ENCODE data around the gene LCN12.

The LCN12 gene

DNA sequence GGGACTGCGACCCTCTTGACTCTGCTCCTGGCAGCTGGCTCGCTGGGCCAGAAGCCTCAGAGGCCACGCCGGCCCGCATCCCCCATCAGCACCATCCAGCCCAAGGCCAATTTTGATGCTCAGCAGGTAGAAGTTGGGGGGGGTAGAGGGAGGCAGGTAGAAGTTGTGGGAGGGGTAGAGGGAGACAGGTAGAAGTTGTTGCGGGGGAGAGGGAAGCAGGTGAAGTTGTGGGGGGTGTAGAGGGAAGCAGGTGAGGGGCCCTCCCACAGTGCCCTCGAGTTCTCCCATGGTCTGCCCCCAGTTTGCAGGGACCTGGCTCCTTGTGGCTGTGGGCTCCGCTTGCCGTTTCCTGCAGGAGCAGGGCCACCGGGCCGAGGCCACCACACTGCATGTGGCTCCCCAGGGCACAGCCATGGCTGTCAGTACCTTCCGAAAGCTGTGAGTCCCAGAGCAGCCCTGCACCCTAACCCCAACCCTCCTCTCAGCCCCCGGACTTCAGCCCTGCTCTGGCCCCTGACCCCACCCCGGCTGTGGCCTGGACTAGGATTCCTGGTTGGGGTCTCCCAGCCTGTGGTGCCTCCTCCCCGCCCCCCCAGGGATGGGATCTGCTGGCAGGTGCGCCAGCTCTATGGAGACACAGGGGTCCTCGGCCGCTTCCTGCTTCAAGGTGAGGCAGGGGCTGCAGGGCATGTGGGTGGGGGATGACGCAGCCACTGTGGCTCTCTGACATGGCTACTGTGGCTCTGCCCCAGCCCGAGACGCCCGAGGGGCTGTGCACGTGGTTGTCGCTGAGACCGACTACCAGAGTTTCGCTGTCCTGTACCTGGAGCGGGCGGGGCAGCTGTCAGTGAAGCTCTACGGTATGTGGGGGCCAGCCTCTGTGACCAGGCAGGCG lies 6.5 kb upstream of the LCN12 start:
- no peak for DNase-seq

- DNase-seq = no peak
These were observed 5.6 kb upstream of the LCN12 start for GRCh38 chr9:136946228-136947027.

DNA sequence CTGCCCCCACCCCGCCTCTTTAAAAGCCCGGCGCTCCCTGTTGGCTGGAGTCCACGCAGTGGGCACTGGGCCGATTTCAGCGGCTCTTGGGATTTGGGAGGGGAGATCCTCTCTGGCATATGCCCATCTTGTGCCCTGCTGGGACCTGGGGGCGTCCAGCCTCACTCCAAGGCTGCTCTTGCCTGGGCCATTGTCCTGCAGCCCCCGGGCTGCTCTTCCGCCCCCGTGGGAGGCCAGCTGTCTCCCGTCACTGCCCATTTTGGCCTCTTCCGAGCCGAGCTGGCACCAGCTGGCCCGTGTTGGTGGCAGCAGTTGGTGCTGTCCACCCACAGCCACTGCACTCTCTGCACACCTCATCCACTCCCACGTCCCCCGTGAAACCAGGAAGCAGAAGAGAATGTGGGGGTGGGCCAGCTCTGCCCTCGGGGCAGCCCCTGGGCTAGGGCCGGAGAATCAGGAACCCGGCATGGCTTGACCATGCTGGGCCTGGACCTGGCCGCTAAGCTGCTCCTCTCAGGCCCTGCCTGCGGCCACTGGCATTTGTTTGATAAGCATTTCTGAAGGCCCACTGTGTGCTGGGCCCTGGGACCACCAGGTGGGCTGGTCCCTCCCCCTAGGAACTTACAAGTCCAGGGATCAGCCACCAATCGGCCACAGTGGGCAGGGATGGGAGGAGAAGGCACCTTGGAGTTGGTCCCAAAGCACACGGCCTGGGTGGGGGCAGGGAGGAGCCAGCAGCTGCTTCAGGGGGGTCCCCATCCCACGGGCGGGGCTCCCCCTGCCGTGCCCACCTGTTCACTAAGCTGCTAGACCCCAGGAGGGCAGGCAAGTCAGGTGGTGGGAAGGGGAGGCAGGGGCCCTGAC lies 4.8 kb upstream of the LCN12 start:
- no peak for DNase-seq

DNA sequence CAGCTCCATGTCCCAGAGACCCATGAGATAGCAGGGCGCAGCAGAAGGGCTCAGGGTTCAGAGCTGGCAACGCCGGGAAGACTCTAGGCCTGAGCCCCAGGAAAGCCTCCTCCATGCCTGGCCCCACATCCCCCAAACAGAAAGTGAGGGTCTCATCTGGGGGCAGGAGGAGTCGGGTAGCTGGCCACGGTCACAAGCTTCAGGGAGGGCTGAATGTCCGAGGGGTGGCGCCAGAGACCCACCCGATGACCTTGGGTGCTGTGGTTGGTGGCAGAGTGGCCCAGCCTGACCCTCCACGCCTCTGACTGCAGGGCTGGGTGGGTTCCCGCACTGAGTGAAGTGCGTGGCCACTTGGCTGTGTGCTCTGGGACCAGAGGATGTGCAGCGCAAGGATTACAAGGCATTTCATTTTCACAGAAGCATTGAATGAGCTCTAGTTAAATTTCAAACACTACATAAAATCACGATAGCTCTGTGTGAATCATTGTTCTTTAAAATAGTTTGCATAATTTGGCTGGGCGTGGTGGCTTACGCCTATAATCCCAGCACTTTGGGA lies 4.0 kb upstream of the LCN12 start:
- peak; percentile 18 for DNase-seq

- no peak for DNase-seq
These were observed 2.7 kb upstream of the LCN12 start for GRCh38 chr9:136949239-136949816.

DNA sequence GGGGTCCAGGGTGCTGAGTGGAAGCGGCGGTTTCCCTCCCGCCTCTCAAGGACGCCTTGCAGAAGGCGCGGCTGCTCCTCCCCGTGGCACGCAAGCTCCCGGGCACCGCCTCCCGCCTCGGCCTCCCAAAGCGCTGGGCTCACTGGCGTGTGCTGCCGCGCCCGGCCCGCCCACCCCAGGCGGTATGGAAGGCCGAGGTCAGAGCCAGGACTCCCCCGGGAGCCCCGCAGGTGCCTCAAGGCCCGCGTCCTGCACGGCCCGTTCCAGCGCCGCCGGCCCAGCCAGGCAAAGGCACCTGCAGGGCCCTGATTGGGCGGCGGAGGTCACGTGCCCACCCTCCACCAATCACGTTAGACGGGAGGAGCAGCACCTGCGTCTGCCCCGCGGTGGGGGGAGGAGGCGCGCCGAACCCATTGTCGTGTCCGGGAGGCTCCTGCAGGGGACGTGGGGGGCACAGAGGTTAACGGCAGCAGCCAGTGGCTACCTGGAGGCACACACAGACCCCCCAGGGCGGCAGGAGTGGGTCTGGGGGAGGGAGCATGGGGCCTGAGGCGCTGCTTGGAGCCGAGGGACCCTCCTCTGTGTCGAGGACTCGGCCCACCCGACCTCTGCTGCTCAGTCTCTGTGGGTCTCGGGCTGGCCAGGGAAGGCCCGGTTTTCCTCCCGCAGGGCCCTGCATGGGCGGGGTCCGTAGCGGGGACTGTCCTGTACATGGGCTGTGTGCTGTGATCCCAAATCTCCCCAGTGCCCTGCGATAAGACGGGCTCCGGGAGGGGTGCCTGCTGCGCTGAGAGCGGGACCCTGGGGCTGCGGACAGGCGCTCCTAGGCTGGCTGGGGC lies 2.0 kb upstream of the LCN12 start:
- peak; percentile 97 for DNase-seq

DNA sequence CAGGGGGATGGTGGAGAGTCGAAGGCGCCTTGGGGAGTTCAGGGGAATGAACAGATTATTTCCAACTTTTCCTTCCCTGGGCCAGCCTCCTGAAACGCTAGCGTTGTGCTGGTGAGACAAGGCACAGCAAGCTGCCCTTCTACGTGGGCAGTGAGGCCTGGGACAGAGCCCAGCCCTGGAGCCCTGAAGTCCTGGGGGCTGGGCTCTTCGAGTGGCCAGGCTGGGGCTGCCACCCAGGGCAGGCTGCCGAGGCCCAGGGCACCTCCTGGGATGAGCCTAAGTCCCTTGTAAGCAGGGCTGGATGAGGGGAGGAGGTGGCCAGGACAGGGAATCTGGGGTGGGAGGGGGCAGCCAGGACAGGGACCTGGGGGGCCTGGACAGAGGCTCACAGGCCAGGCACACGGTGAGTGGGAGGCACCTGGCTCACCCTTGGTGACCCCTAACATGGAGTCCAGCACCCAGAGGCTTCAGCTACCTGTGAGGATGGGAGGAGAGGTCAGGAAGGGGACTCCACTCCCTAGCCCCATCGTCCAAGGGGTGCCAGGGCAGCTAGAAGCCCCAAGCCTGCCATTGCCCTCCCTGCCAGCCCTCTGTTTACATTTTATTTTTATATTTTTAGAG lies 1.3 kb upstream of the LCN12 start:
- DNase-seq = no peak

- DNase-seq = no peak
These were observed 313 bp downstream of the LCN12 start for GRCh38 chr9:136952321-136952850.

GRCh38 chr9:136952876-136953770 lies 1.1 kb downstream of the LCN12 start:
- no peak for DNase-seq

- no peak for DNase-seq
These were observed 1.7 kb downstream of the LCN12 start for GRCh38 chr9:136953771-136954269.

DNA sequence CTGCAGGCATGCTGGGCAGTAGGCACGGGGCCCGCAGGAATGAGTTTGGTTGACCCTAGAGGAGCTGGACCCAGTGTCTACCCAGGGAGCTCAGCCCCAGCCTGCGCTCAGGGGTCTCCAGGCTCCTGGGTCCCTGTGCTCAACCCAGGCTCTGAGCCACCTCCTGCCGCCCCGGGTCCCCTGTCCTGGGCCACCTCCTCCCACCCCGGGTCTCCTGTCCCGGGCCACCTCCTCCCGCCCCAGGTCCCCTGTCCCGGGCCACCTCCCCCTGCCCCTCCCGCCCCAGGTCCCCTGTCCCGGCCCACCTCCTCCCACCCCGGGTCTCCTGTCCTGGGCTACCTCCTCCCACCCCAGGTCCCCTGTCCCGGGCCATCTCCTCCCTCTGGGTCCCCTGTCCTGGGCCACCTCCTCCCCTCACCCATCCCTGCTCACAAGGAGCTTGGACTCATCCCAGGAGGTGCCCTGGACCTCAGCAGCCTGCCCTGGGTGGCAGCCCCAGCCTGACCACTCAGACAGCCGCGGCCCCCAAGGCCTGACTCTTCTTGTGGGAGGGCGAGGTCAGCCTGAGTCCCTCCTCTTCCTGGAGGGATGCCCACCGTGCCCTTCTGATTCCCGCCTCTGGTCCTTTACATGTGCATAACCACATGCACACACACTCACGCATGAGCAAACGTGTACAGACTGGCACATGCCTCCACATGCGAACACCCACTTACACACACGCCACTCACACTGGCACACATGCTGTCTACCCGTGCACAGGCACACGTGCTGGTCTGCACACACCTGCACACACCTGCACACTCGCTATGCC lies 2.4 kb downstream of the LCN12 start:
- DNase-seq = no peak

DNA sequence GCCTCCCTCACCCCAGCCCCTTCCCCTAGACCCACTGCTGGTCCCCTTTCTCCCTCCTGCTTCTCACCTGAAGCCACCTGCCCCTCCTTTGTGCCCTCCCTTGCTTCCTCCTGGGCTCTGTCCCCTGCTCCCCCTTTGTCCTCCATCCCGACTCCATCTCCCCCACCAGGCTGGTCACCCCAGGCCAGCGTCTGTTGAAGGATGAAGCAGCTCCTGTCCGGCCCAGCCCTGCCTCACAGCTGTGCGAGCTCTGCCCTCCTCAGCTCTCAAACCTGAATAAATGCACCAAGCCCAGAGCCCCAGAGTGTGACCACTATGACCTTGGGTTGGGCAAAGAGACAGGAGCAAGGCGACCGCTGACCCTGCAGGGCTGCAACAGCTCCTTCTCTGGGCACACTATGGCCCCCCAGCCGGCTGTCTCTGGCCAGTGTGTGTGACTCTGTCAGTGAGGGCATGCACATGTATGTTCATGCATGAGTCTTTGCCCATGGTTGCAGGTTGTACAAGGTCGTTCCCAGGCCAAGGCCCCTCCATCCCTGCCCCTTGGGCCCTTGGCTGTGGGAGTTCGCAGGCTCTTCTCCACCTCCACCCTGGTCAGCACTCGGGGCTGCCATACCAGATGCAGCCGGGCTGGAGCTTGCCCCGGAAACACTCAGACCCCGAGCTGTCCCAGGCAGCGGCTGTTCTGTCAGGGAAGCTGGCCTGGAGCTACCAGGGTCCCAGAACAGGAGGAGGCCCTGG lies 3.3 kb downstream of the LCN12 start:
- no peak for DNase-seq

DNA sequence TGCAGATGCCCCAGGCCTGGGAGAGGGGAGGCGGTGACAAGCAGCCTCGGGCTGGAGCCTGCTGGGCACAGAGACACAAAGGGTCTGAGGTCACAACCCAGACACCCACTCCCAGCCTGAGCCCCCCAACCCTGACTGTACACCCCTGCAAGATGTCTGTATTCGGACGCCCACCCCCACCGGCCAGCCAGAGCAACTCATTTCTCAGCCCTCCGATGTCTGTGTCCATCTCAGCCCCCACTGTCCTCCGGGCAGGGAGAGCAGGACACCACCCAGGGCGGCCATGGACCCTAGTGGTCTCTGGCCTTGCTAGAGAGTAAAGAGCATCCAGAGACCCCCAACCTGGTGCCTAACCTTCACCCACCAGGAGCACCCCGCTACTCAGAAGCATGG lies 3.9 kb downstream of the LCN12 start:
- no peak for DNase-seq

DNA sequence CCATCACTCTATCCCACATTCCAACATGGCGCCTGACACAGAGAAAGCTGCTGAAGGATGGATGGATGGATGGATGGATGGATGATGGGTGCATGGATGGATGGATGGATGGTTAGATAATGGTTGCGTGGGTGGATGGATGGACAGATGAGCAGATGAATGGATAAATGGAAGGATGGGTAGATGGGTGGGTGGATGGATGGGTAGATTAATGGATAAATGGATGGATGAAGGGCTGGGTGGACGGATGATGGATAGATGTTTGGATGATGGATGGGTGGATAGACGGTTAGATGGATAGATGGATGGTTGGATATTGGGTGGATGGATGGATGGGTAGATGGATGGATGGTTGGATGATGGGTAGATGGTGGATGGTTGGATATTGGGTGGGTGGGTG lies 4.5 kb downstream of the LCN12 start:
- no peak for DNase-seq

DNA sequence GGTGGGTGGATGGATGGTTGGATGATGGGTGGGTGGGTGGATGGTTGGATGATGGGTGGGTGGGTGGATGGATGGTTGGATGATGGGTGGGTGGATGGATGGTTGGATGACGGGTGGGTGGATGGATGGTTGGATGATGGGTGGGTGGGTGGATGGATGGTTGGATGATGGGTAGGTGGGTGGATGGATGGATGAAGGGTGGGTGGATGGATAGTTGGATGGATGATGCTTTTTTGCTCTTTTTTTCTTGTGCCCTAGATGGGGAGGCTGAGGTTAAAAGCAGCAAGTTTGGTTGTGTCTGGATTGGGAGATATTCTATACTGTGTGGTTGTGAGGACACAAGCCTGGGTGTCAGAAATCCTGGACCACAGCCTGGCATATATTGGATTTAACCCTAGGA lies 5.4 kb downstream of the LCN12 start:
- DNase-seq = no peak

DNA sequence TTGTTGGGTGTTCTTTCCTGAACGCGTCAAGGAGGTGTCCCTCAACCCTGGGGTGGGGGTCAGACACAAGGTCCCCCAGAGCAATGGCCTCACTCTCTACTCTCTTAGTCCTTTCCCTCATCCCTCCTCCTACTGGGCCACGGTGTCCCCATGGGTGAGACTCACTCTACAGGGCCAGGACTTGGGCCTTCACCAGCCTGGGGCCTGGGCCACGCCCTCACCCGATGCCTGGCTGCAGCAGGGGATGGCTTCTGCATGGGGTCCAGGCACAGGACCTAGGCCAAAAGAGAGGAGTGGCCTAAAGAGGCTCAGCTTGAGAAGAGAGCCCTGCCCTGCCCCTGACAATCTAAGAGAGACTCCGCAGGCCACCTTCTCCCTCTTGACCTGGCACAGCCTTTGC lies 5.8 kb downstream of the LCN12 start:
- DNase-seq = no peak

GRCh38 chr9:136958473-136958872 lies 6.4 kb downstream of the LCN12 start:
- no peak for DNase-seq

Data from activated CD4-positive, alpha-beta T cell treated with anti-CD3 and anti-CD28 coated beads, Interleukin-2, amount 50 U/mL, for 16 hours (primary cell).